CD14-positive monocyte (primary cell): ENCODE measurements around the gene C11orf91. TPM values are rescaled to one million over a fixed set of nuclear protein-coding genes. Genes with fewer than 3 reads are reported as not detected.

ENCODE experiments used
- DNase-seq, 3 donors: peaks; one replicate each; pipeline ENCODE4 v3.0.0-alpha.2; 2011 to 2022
- H2AFZ ChIP-seq: 2 replicates; pipeline ENCODE4 v1.6.0; 2012; ENCODE audit warnings: mild to moderate bottlenecking, low read depth, low read length, inconsistent platforms; ENCODE audit not compliant: insufficient read depth, poor library complexity, severe bottlenecking
- H3K27ac ChIP-seq, 2 donors: 1 replicate in 1 of 2; 2 replicates in 1 of 2; pipeline ENCODE4 v1.5.1; 2012 to 2013; ENCODE audit warnings: low read length in 2 of 2, control low read depth in 1 of 2, inconsistent platforms in 1 of 2, low read depth in 1 of 2, mild to moderate bottlenecking in 1 of 2
- H3K27me3 ChIP-seq, 2 donors: one replicate each; pipeline versions ENCODE4 v1.6.0 to v1.6.1; 2011 to 2013; ENCODE audit warnings: low read length in 2 of 2; ENCODE audit not compliant: control insufficient read depth in 2 of 2, insufficient read depth in 2 of 2
- H3K36me3 ChIP-seq, 2 donors: replicated peaks in 1 of 2; 1 replicate in 1 of 2; 2 replicates in 1 of 2; pipeline versions ENCODE4 v1.5.1 to v1.6.1; 2012 to 2013; ENCODE audit warnings: low read length in 2 of 2, control low read depth in 1 of 2, inconsistent platforms in 1 of 2, mild to moderate bottlenecking in 1 of 2; ENCODE audit not compliant: insufficient read depth in 2 of 2, control insufficient read depth in 1 of 2
- H3K4me1 ChIP-seq, 2 donors: 1 replicate in 1 of 2; 2 replicates in 1 of 2; pipeline versions ENCODE4 v1.5.1 to v1.6.1; 2012 to 2013; ENCODE audit warnings: low read length in 2 of 2, control low read depth in 1 of 2, inconsistent platforms in 1 of 2, mild to moderate bottlenecking in 1 of 2, moderate library complexity in 1 of 2; ENCODE audit not compliant: insufficient read depth in 2 of 2, control insufficient read depth in 1 of 2
- H3K4me2 ChIP-seq: replicated peaks from 2 replicates; pipeline ENCODE3; 2012; ENCODE audit warnings: low read length, moderate library complexity, mild to moderate bottlenecking; ENCODE audit not compliant: poor library complexity, severe bottlenecking; ENCODE audit errors: extremely low read depth
- H3K4me3 ChIP-seq, 3 experiments: fragments of 200-600 bp in 1 of 3; sonication (generic) in 1 of 3; replicated peaks in 1 of 3; 1 replicate in 2 of 3; 2 replicates in 1 of 3; pipeline ENCODE4 v1.5.1; 2011 to 2013; ENCODE audit warnings: low read length in 3 of 3, mild to moderate bottlenecking in 3 of 3, control low read depth in 2 of 3, low read depth in 2 of 3, inconsistent platforms in 1 of 3, moderate library complexity in 1 of 3
- H3K79me2 ChIP-seq: 2 replicates; pipeline ENCODE4 v1.6.0; 2012; ENCODE audit warnings: mild to moderate bottlenecking, control low read depth, inconsistent platforms, low read length, moderate library complexity; ENCODE audit not compliant: insufficient read depth
- H3K9ac ChIP-seq: 2 replicates; pipeline ENCODE4 v1.6.0; 2017; ENCODE audit warnings: low read length, mild to moderate bottlenecking; ENCODE audit not compliant: insufficient read depth, poor library complexity, severe bottlenecking
- H3K9me3 ChIP-seq, 2 donors: replicated peaks in 1 of 2; 1 replicate in 1 of 2; 2 replicates in 1 of 2; pipeline versions ENCODE4 v1.5.1 to v1.6.1; 2012 to 2013; ENCODE audit warnings: low read length in 2 of 2, control low read depth in 1 of 2; ENCODE audit not compliant: control insufficient read depth in 1 of 2, insufficient read depth in 1 of 2
- H4K20me1 ChIP-seq: 2 replicates; pipeline ENCODE4 v1.6.0; 2012; ENCODE audit warnings: mild to moderate bottlenecking, low read length, control low read depth, moderate library complexity; ENCODE audit not compliant: insufficient read depth
- H3K27ac Mint-ChIP-seq, 7 donors: one replicate each; pipeline ENCODE4 v1.8.0; 2020; ENCODE audit warnings: mild to moderate bottlenecking in 7 of 7, mixed read lengths in 7 of 7, moderate library complexity in 6 of 7, inconsistent platforms in 2 of 7
- H3K27me3 Mint-ChIP-seq, 3 donors: one replicate each; pipeline ENCODE4 v1.8.0; 2021 to 2022; ENCODE audit warnings: low read depth in 3 of 3, mild to moderate bottlenecking in 3 of 3, mixed read lengths in 3 of 3, moderate library complexity in 3 of 3, inconsistent platforms in 1 of 3
- H3K36me3 Mint-ChIP-seq, 2 donors: one replicate each; pipeline ENCODE4 v1.8.0; 2020; ENCODE audit warnings: mixed read lengths in 2 of 2, inconsistent platforms in 1 of 2, mild to moderate bottlenecking in 1 of 2
- H3K4me1 Mint-ChIP-seq: one replicate; pipeline ENCODE4 v1.8.0; 2020; ENCODE audit warnings: mild to moderate bottlenecking, mixed read lengths
- H3K4me3 Mint-ChIP-seq, 2 donors: one replicate each; pipeline ENCODE4 v1.8.0; 2020; ENCODE audit warnings: mild to moderate bottlenecking in 2 of 2, mixed read lengths in 2 of 2, moderate library complexity in 1 of 2
- H3K9me3 Mint-ChIP-seq, 7 donors: one replicate each; pipeline ENCODE4 v1.8.0; 2020 to 2022; ENCODE audit warnings: mixed read lengths in 7 of 7, mild to moderate bottlenecking in 6 of 7, moderate library complexity in 6 of 7, inconsistent platforms in 2 of 7
- CTCF ChIP-seq: fragments of 200-600 bp; IDR thresholded peaks from one replicate; pipeline ENCODE4 v1.8.0; 2022; ENCODE audit warnings: antibody characterized with exemption, mild to moderate bottlenecking
- WGBS: methylation state at CpG from one replicate; pipeline ENCODE4 v1.1.5; 2013; ENCODE audit warnings: missing lambda C conversion rate; ENCODE audit not compliant: insufficient coverage; 5-methylcytosine and 5-hydroxymethylcytosine counted together
- intact Hi-C, 2 donors: fragments of 100-400 bp; cut with micrococcal nuclease; formaldehyde crosslinking; loops; one replicate each; pipeline versions ENCODE4 v1.15.0 to v1.15.1; 2023
- polyA plus RNA-seq, 3 donors: library from polyadenylated mRNA; depleted of rRNA in 1 of 3; unstranded in 2 of 3; stranded (reverse) in 1 of 3; fragments of 300-500 nt in 2 of 3; fragments of >200 nt in 1 of 3; fragmentation: Illumina TruSeq in 2 of 3; gene quantifications; 1 replicate in 2 of 3; 2 replicates in 1 of 3; pipeline ENCODE4 v1.2.3, GENCODE V29; 2012 to 2021

Gene C11orf91
- polyA plus RNA-seq, 3 donors: not detected

- peaks cover 8% of the 10 kb centered on the region in 3 donors for H3K27me3 Mint-ChIP-seq
- H3K27ac Mint-ChIP-seq: no peak overlapping the region
- Histone ChIP-seq H3K4me2 (no peak overlapping the region), H3K27me3 (peaks cover 4 to 8% of the 10 kb centered on the region in 2 donors), H3K27ac (no peak overlapping the region), H4K20me1 (no peaks in the 10 kb centered on the region), H2AFZ (no peak overlapping the region), H3K79me2 (no peaks in the 10 kb centered on the region), H3K4me1 (peaks cover 16 to 17% of the 10 kb centered on the region in 2 donors), H3K4me3 (no peak overlapping the region), H3K9me3 (no peaks in the 10 kb centered on the region), H3K36me3 (no peaks in the 10 kb centered on the region), H3K9ac (no peak overlapping the region)
- peaks cover 19% of the 10 kb centered on the region for H3K4me1 Mint-ChIP-seq
- WGBS: 92% methylated on average over 2 of the region's 7 CpGs
- intact Hi-C loops: no loop called here
- TF ChIP-seq CTCF: no peak
- H3K4me3 Mint-ChIP-seq: no peak overlapping the region
- peaks cover 4 to 5% of the 10 kb centered on the region in 2 donors for H3K36me3 Mint-ChIP-seq
- peaks cover 0 to 4% (median 0%) of the 10 kb centered on the region in 7 donors for H3K9me3 Mint-ChIP-seq
- no peak for DNase-seq
These were observed 3.8 kb upstream of the C11orf91 start for GRCh38 chr11:33704240-33705002.

DNA sequence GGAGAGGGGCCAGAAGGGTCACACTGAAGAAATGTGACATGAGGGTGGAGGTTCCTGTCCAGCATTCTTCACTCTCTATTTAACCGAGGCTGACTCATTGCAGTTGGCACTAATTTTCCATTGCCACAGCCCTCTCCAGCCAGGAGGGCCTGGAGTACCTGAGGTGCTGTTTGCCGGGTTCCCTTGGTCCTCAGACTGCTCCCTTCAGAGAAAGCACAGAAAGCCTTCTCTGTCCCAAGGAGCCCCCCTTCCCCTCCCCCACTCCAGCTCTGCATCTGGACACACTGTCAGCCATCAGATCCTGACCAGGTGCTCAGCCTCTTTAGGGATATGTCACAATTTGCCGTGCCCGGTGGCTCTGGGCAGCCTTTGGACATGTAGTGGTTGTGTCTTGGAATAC, 3.2 kb upstream of the C11orf91 start:
- no peak for TF ChIP-seq CTCF
- Histone ChIP-seq H4K20me1 (no peaks in the 10 kb centered on the region), H3K4me3 (no peak overlapping the region), H3K27ac (no peak overlapping the region), H2AFZ (no peak overlapping the region), H3K4me2 (no peak overlapping the region), H3K36me3 (no peaks in the 10 kb centered on the region), H3K79me2 (no peaks in the 10 kb centered on the region), H3K27me3 (peaks cover 4 to 15% of the 10 kb centered on the region in 2 donors), H3K9me3 (no peaks in the 10 kb centered on the region), H3K9ac (no peak overlapping the region), H3K4me1 (peaks cover 16 to 18% of the 10 kb centered on the region in 2 donors)
- H3K9me3 Mint-ChIP-seq: peaks cover 0 to 4% (median 0%) of the 10 kb centered on the region in 7 donors
- H3K4me3 Mint-ChIP-seq: no peak overlapping the region
- no peak overlapping the region for H3K27ac Mint-ChIP-seq
- H3K27me3 Mint-ChIP-seq: peaks cover 8 to 12% (median 9%) of the 10 kb centered on the region in 3 donors
- DNase-seq: no peak
- intact Hi-C loops: no loop called here
- peaks cover 2% of the 10 kb centered on the region in 2 donors for H3K36me3 Mint-ChIP-seq
- WGBS: 80% methylated on average over 1 of the region's 4 CpGs
- H3K4me1 Mint-ChIP-seq: peaks cover 21% of the 10 kb centered on the region
